ENCODE measurements around the gene FHIT.

DNA sequence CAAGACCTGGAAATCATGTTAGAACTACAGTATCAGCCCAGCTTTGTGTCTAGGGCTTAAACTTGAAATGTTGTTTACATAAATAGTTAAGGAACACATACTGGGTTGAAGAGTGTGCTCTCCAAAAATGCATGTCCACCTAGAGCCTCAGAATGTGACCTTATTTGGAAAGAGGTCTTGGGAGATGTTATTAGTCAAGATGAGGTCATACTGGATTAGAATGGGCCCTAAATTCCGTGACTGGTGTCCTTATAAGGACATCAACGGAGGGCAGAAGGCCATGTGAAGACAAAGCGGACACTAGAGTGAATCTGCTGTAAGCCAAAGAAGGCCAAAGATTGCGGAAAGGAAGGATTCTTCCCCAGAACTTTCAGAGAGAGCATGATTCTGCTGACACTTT lies 1442.2 kb downstream of the FHIT start:
- TF ChIP-seq CTCF (conservative IDR thresholded peaks at IDR 0.05) = no peak
- TF ChIP-seq EZH2 (IDR thresholded peaks at IDR 0.05; ENCODE audit: low read depth) = no peak

Measured in PC-9 (cell line).